Endodermal cell (in vitro differentiated cells): ENCODE measurements around the gene CDH18. TPM values are rescaled to one million over a fixed set of nuclear protein-coding genes. Genes with fewer than 3 reads are reported as not detected.

ENCODE experiments used
- DNase-seq: peaks from one replicate; pipeline ENCODE4 v3.0.0-alpha.2; 2017
- H3K27ac ChIP-seq: 2 replicates; pipeline ENCODE4 v1.5.1; 2013; ENCODE audit warnings: mild to moderate bottlenecking, low read depth, low read length, moderate library complexity
- H3K27me3 ChIP-seq: 2 replicates; pipeline ENCODE4 v1.6.1; 2013; ENCODE audit warnings: mild to moderate bottlenecking, low read length, moderate library complexity; ENCODE audit not compliant: insufficient read depth, control insufficient read depth, poor library complexity, severe bottlenecking
- H3K36me3 ChIP-seq: 2 replicates; pipeline ENCODE4 v1.7.0; 2013; ENCODE audit warnings: mild to moderate bottlenecking, low read length, moderate library complexity; ENCODE audit not compliant: control insufficient read depth, insufficient read depth
- H3K4me1 ChIP-seq: one replicate; pipeline ENCODE4 v1.7.0; 2013; ENCODE audit warnings: low read length; ENCODE audit not compliant: control insufficient read depth, insufficient read depth
- H3K4me3 ChIP-seq: 2 replicates; pipeline ENCODE4 v1.5.1; 2013; ENCODE audit warnings: mild to moderate bottlenecking, low read length, moderate library complexity
- H3K9ac ChIP-seq: 2 replicates; pipeline ENCODE4 v1.6.1; 2013; ENCODE audit warnings: mild to moderate bottlenecking, low read length, moderate library complexity; ENCODE audit not compliant: poor library complexity, severe bottlenecking; ENCODE audit errors: extremely low read depth
- H3K9me3 ChIP-seq: 2 replicates; pipeline ENCODE4 v1.6.1; 2013; ENCODE audit warnings: mild to moderate bottlenecking, low read length, moderate library complexity; ENCODE audit not compliant: control insufficient read depth
- H3K27ac Mint-ChIP-seq: 2 replicates; pipeline ENCODE4 v1.8.0; 2020; ENCODE audit warnings: mixed read lengths
- H3K27me3 Mint-ChIP-seq: 2 replicates; pipeline ENCODE4 v1.8.0; 2021; ENCODE audit warnings: mild to moderate bottlenecking, mixed read lengths; ENCODE audit not compliant: insufficient read depth
- H3K36me3 Mint-ChIP-seq: 2 replicates; pipeline ENCODE4 v1.8.0; 2020; ENCODE audit warnings: low read depth, mixed read lengths
- H3K4me1 Mint-ChIP-seq: 2 replicates; pipeline ENCODE4 v1.8.0; 2020; ENCODE audit warnings: mixed read lengths
- H3K4me3 Mint-ChIP-seq: 2 replicates; pipeline ENCODE4 v1.8.0; 2020; ENCODE audit warnings: mild to moderate bottlenecking, moderate library complexity, mixed read lengths
- H3K9me3 Mint-ChIP-seq: 2 replicates; pipeline ENCODE4 v1.8.0; 2020; ENCODE audit warnings: mild to moderate bottlenecking, mixed read lengths
- WGBS, 2 experiments: methylation state at CpG; one replicate each; pipeline versions ENCODE4 v1.1.5 to v1.1.7; 2013; ENCODE audit warnings: missing lambda C conversion rate in 2 of 2, mixed read lengths in 1 of 2; ENCODE audit not compliant: insufficient coverage in 1 of 2, insufficient read length in 1 of 2; 5-methylcytosine and 5-hydroxymethylcytosine counted together
- total RNA-seq, 2 donors: library from RNA; stranded (reverse); fragmentation: NEBNext Ultra II Directional in 1 of 2; extraction: Animal tissue kit (Norgen Biotek cat#: 25700) in 1 of 2; gene quantifications; 2 replicates in 1 of 2; 3 replicates in 1 of 2; pipeline ENCODE4 v1.2.1, GENCODE V29; 2021
- TF ChIP-seq, protein P1 (sequence below): fragments of 200-600 bp; sonication (generic); conservative IDR thresholded peaks from 2 replicates; pipeline ENCODE4 v1.5.0; 2021; ENCODE audit warnings: antibody characterized with exemption, mild to moderate bottlenecking

The CDH18 gene
- total RNA-seq, 2 donors from 2014 or later, result 0.22 TPM; not detected in 1

- no peak overlapping the region for H3K27ac ChIP-seq
- Mint-ChIP-seq H3K36me3 (no peaks in the 10 kb centered on the region), H3K4me1 (peaks cover 35% of the 10 kb centered on the region), H3K27me3 (peaks cover 1% of the 10 kb centered on the region), H3K27ac (no peak overlapping the region), H3K9me3 (no peaks in the 10 kb centered on the region), H3K4me3 (no peak overlapping the region)
- H3K4me3 ChIP-seq, result no peak overlapping the region
- H3K27me3 ChIP-seq, result no peaks in the 10 kb centered on the region
- peaks cover 18% of the 10 kb centered on the region for H3K4me1 ChIP-seq
- TF ChIP-seq, protein P1, sequence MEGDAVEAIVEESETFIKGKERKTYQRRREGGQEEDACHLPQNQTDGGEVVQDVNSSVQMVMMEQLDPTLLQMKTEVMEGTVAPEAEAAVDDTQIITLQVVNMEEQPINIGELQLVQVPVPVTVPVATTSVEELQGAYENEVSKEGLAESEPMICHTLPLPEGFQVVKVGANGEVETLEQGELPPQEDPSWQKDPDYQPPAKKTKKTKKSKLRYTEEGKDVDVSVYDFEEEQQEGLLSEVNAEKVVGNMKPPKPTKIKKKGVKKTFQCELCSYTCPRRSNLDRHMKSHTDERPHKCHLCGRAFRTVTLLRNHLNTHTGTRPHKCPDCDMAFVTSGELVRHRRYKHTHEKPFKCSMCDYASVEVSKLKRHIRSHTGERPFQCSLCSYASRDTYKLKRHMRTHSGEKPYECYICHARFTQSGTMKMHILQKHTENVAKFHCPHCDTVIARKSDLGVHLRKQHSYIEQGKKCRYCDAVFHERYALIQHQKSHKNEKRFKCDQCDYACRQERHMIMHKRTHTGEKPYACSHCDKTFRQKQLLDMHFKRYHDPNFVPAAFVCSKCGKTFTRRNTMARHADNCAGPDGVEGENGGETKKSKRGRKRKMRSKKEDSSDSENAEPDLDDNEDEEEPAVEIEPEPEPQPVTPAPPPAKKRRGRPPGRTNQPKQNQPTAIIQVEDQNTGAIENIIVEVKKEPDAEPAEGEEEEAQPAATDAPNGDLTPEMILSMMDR, result no peak
- WGBS, 2 experiments, result 46 to 86% methylated on average over 1 to 2 of the region's 2 CpGs
- H3K9me3 ChIP-seq, result no peaks in the 10 kb centered on the region
- H3K9ac ChIP-seq, result no peak overlapping the region
- no peaks in the 10 kb centered on the region for H3K36me3 ChIP-seq
- DNase-seq, result no peak
Measured at GRCh38 chr5:19927170-19927569, 60.8 kb downstream of the CDH18 start.

- H3K27me3 Mint-ChIP-seq, result peaks cover 1% of the 10 kb centered on the region
- no peaks in the 10 kb centered on the region for H3K36me3 ChIP-seq
- TF ChIP-seq, protein P1, result no peak
- peaks cover 11% of the 10 kb centered on the region for H3K4me1 Mint-ChIP-seq
- H3K4me3 ChIP-seq, result no peak overlapping the region
- 91 to 100% methylated on average over 1 to 3 of the region's 3 CpGs for WGBS, 2 experiments
- H3K27ac ChIP-seq, result no peak overlapping the region
- H3K9me3 ChIP-seq, result no peaks in the 10 kb centered on the region
- H3K36me3 Mint-ChIP-seq, result no peaks in the 10 kb centered on the region
- H3K9me3 Mint-ChIP-seq, result no peaks in the 10 kb centered on the region
- no peak overlapping the region for H3K27ac Mint-ChIP-seq
- H3K4me3 Mint-ChIP-seq, result no peak overlapping the region
- H3K4me1 ChIP-seq, result peaks cover 7% of the 10 kb centered on the region
- no peaks in the 10 kb centered on the region for H3K27me3 ChIP-seq
- no peak for DNase-seq
- no peak overlapping the region for H3K9ac ChIP-seq
Measured at GRCh38 chr5:19923742-19924141, 64.3 kb downstream of the CDH18 start.

GRCh38 chr5:19920761-19921160 lies 67.2 kb downstream of the CDH18 start:
- H3K27me3 Mint-ChIP-seq, result peaks cover 1% of the 10 kb centered on the region
- H3K27ac Mint-ChIP-seq, result no peak overlapping the region
- Histone ChIP-seq H3K4me1 (no peaks in the 10 kb centered on the region), H3K27me3 (no peaks in the 10 kb centered on the region), H3K27ac (no peak overlapping the region), H3K9me3 (no peaks in the 10 kb centered on the region), H3K4me3 (no peak overlapping the region), H3K36me3 (no peaks in the 10 kb centered on the region), H3K9ac (no peak overlapping the region)
- no peak for DNase-seq
- H3K9me3 Mint-ChIP-seq, result no peaks in the 10 kb centered on the region
- peaks cover 4% of the 10 kb centered on the region for H3K4me1 Mint-ChIP-seq
- 93% methylated on average over 3 of the region's 4 CpGs; no CpG with 5 or more reads in 1 of the 2 experiments for WGBS, 2 experiments
- TF ChIP-seq, protein P1, result no peak
- no peak overlapping the region for H3K4me3 Mint-ChIP-seq
- no peaks in the 10 kb centered on the region for H3K36me3 Mint-ChIP-seq
